Peyer's patch (tissue), 4 donors: ENCODE results near the gene SESN3.

ENCODE experiments used
- POLR2A ChIP-seq, 2 donors: fragments of 450-650 bp; IDR thresholded peaks; one replicate each; pipeline ENCODE4 v1.5.1; 2017; ENCODE audit warnings: antibody characterized with exemption in 2 of 2, mild to moderate bottlenecking in 2 of 2, moderate library complexity in 2 of 2
- TF ChIP-seq, protein P1 (sequence below), 6 experiments: fragments of 450-650 bp in 4 of 6; fragments of 200-600 bp in 2 of 6; sonication (generic) in 1 of 6; IDR thresholded peaks; one replicate each; pipeline ENCODE4 v1.5.1; 2017 to 2019; ENCODE audit warnings: antibody characterized with exemption in 6 of 6, mild to moderate bottlenecking in 3 of 6, moderate library complexity in 1 of 6

DNA sequence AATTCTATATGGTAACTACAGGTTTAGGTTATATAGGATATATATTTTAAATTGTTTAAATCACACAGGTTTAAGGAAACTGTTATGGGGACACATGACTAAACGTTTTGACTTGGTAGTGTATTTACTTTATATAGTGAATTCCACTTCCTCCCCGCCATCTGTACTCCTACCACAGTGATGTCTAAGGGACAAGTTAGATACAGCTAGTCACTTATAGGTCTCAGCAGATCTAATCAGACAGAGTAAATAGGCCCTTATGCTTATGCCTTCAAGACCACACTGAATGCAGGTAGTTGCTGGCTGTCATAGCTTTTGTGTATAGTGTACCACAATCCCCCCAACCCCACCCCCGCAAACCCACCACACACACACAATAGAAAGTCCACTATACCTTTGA is 8.2 kb downstream of the SESN3 start:
- no peak for TF ChIP-seq POLR2A (IDR thresholded peaks at IDR 0.05)
- TF ChIP-seq, protein P1, sequence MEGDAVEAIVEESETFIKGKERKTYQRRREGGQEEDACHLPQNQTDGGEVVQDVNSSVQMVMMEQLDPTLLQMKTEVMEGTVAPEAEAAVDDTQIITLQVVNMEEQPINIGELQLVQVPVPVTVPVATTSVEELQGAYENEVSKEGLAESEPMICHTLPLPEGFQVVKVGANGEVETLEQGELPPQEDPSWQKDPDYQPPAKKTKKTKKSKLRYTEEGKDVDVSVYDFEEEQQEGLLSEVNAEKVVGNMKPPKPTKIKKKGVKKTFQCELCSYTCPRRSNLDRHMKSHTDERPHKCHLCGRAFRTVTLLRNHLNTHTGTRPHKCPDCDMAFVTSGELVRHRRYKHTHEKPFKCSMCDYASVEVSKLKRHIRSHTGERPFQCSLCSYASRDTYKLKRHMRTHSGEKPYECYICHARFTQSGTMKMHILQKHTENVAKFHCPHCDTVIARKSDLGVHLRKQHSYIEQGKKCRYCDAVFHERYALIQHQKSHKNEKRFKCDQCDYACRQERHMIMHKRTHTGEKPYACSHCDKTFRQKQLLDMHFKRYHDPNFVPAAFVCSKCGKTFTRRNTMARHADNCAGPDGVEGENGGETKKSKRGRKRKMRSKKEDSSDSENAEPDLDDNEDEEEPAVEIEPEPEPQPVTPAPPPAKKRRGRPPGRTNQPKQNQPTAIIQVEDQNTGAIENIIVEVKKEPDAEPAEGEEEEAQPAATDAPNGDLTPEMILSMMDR (IDR thresholded peaks at IDR 0.05), result no peak
